SKM-1 (cell line): ENCODE data around the gene TMEM41A.
A peak's percentile ranks its signal among the peaks of the same experiment; 100 is the strongest.
"Not testable (repeated sequence)": the region's sequence is repeated elsewhere in the genome, so short reads cannot be mapped to it uniquely, and the experiment has no call there.

Source experiments
- DNase-seq: peaks from one replicate; lab custom pipeline; 2025; ENCODE audit not compliant: unreplicated experiment; lab: John Stamatoyannopoulos, UW

TMEM41A gene

GRCh38 chr3:185489462-185489861 is 9.4 kb downstream of the TMEM41A start:
- DNase-seq, result no peak

- DNase-seq, result no peak
These were observed 10.4 kb downstream of the TMEM41A start for GRCh38 chr3:185488465-185488864.

DNA sequence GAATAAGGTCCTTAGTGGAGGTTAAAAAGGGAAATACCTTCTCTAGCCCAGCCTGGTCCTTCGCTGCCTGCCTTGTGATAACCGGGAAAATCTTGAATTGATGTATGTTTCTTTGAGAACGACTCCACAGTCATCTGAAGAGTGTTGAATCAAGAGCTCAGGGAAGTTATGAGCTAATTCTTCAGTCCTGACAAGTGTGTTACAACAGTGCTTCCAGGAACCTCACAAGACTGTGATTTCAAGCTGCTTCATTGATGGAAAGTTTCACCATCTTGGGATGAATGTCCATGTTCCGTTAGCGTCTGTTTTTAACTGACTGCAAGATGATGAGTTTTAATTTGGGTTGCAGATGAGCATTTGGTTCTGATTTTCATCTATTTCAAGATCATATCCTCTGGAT is 12.4 kb downstream of the TMEM41A start:
- DNase-seq, result no peak

DNA sequence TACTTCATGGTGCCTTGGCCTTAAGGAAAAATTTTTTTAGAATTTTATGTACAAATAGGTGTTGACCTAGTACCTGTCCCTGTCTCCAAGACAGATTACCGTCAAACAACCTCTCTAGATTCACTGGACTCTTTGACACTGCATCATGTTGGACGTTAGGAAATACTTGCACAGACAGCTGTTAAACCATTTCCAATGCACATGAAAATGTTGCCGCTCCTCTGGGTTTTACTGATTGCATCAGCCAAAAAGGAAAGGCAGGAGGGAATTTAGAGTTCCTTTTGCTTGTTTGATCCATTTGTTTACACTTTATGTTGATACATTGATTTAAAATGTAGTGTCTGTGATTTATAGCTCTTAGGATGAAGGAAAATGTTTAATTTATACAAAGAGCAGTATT is 14.5 kb downstream of the TMEM41A start:
- DNase-seq, result no peak

DNA sequence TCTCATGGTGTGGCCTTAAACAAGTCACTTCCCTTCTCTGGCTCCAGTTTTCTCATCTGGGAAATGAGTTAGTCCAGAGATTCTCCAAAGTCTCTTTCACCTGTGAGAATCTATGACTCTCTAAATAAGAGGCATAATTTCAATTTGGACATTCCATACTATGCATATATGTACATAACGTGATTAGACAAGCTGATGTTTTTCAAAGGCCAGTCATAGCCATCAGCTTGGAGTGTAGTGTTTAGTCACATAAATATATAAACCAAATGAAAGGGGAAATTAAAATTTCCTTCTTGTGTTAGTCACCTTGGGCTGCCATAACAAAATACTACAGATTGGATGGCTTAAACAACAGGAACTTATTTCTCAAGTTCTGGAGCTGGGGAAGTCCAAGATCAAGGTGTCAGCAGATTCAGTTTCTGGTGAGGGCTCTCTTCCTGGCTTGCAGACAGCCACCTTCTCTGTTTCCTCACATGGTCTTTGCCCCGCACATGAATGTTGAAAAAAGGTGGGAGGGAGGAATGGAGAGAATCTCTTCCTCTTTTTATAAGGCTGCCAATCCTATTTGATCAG is 19.4 kb downstream of the TMEM41A start:
- no peak for DNase-seq

DNA sequence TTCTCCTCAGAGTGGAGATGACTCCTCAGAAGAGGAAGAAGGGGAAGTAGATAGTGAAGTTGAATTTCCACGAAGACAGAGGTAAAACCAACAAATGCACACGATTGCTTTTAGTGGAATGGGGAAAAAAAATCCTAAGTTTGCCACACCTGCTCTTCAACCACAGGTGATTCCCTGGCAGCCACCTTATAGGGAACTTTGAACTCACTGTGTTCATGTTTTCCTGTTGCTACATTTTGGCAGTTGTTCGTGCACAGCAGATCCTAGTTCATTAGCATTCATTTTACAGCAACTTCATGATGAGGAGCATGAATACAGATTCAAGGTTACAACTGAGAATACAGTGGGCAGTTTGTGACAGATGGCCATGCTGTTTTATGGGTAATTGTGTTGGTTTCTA is 21.5 kb downstream of the TMEM41A start:
- DNase-seq, result no peak

- not testable (repeated sequence) for DNase-seq
These were observed 23.9 kb downstream of the TMEM41A start for GRCh38 chr3:185474922-185475321.

GRCh38 chr3:185473290-185473815 is 25.5 kb downstream of the TMEM41A start:
- DNase-seq, result no peak

DNA sequence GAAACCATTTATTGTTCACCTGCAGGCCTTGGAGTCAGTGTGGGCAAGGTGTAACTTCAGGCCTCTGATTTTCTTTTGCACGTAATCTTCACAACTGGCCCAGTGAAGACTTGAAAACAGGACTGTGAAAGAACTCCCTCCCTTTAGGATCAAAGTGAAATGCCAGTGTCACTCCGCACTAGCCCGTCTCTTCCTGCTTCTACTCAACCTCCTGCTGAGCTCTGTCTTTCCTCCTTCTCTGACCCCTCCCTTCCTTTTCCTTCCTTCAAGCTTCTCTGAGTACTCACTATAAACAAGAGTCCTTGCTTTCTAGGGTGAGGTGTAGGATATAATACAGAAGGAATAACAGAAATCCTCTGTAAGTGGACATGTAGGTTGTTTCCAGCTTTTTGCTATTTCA is 28.5 kb downstream of the TMEM41A start:
- DNase-seq, result no peak

DNA sequence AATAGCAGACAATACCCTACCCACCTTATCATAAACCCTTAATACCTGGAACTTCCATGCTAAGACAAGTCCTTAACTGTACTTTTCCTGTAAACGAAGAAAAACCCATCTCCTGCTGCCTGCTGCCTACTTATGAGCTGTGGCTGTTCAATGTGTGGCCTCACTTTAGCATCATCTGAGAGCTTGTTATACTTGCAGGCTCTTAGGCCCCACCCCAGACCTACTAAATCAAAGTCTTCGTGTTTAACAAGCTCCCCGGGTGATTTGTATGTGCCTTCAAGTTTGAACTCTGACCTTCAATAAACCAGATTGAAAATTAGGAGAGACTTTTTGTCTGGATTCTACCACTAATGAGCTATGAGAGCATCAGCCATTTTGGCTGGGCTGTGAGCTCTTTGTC is 29.3 kb downstream of the TMEM41A start:
- DNase-seq, result no peak

DNA sequence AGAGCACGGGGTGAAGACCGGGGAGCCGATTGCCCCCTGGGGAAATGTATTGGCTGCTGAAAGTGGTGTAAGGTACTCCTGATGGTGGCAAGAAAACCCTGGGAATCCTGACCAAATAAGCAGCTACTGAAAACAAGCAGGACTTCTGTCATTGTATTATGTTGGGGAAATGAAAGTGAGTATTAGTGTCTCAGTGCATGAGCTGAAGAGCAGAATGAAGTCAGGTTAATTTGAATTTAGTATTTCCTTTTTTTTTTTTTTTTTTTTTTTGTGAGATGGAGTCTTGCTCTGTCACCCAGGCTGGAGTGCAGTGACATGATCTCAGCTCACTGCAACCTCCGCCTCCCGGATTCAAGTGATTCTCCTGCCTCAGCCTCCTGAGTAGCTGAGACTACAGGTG is 32.7 kb downstream of the TMEM41A start:
- not testable (repeated sequence) for DNase-seq

- DNase-seq, result no peak
These were observed 33.4 kb downstream of the TMEM41A start for GRCh38 chr3:185465471-185465870.

DNA sequence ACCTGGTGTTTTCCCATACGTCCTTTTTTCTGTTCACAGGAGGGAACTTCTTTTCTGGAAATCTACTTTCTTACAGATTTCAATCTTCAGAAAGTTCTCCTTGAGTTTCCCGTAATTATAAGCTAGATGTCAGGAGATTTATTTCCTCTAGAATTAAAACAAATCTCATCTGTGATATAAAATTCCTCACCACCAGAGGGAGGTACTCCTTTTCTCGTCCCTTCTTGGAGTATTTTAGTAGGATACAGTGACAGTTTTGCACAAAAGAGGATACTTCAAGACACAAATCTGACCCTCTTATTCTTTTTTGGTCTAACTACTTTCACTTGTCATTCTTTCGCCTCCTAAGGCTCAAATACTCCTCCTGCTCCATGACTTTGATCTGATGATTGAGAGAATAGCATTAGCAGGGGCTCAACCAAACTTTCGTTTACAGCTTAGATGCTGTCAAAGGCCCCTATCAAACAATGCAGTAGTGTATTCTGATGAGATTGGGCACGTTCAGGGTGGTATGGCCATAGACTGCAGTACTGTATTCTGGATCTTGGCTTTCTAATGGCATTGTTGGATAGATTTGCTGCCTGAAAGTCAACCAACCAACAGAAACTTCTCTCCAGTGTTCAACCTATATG is 38.0 kb downstream of the TMEM41A start:
- DNase-seq, result peak; percentile 5

GRCh38 chr3:185460309-185460708 is 38.5 kb downstream of the TMEM41A start:
- no peak for DNase-seq

DNA sequence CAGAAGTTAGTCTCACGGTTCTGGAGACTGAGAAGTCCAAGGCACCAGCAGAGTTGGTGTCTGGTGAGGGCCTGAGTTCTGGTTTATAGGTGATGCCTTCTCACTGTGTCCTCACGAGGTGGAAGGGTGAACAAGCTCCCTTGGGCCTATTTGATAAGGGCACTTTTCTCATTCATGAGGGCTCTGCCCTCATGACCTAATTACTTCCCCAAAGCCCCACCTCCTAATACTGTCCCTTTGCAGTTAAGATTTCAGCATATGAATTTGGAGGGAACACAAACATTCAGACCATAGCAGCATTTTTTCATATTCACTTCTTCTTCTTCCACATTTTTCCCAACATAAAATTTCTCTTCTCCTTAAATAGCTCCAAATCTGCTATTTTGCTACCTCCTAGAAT is 41.5 kb downstream of the TMEM41A start:
- DNase-seq, result no peak

- not testable (repeated sequence) for DNase-seq
These were observed 47.4 kb downstream of the TMEM41A start for GRCh38 chr3:185451432-185451831.

DNA sequence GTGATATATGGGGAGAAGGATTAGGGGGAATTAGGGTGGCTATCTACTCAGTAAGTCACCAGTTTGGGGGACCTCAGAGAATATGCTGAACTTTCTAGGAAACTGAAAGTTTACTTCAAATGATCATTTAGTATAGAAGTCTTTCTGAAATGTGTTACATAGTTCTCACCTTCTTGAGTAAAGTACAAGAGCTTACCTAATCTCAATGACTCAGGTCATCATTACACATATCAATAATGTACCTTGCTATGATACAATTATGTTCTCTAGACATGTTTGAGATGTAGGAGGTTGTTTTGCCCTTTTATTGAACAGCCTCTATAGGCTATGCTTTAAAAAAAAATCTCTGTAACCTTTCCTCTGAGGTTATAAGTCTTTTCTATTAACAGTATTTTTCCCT is 50.7 kb downstream of the TMEM41A start:
- no peak for DNase-seq

- no peak for DNase-seq
These were observed 54.5 kb downstream of the TMEM41A start for GRCh38 chr3:185444329-185444728.

DNA sequence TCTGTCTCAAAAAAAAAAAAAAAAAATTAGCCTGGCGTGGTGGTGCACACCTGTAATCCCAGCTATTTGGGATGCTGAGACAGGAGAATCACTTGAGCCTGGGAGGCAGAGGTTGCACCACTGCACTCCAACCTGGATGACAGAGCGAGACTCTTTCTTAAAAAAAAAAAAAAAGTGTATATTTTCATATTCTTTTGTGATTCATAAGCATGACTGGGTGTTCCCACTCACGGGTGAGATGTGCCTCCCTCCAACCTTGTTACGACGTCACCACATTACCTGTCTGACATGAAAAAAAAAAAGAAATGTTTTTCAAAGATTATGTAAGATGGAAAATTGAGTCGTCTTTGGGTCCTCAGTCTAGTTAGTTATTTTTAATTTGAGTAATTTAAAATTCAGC is 56.8 kb downstream of the TMEM41A start:
- DNase-seq, result no peak

GRCh38 chr3:185439745-185440466 is 58.9 kb downstream of the TMEM41A start:
- no peak for DNase-seq
